Calu3 (cell line): ENCODE measurements around the gene PRR19. TPM values are rescaled to one million over a fixed set of nuclear protein-coding genes. Genes with fewer than 3 reads are reported as not detected.

Experiments
- BruUV-seq: library from RNA; stranded (reverse); fragments of 400-500 nt; replicated peaks from 2 replicates; lab custom pipeline; 2021; lab: Mats Ljungman, UMichigan
- CTCF ChIA-PET: fragments of 300-600 bp; sonication (Branson Sonifier 250); formaldehyde crosslinking; loops from one replicate; lab custom pipeline; 2022; ENCODE audit warnings: antibody characterized with exemption; lab: Charles Lee
- DNase-seq: peaks from one replicate; pipeline ENCODE4 v3.0.0; 2022
- H3K27ac Mint-ChIP-seq: one replicate; pipeline ENCODE4 v1.8.0; 2022; ENCODE audit warnings: mixed read lengths; ENCODE audit not compliant: unreplicated experiment
- H3K27me3 Mint-ChIP-seq: one replicate; pipeline ENCODE4 v1.8.0; 2022; ENCODE audit warnings: mixed read lengths; ENCODE audit not compliant: unreplicated experiment
- H3K36me3 Mint-ChIP-seq: one replicate; pipeline ENCODE4 v1.8.0; 2022; ENCODE audit warnings: mild to moderate bottlenecking, moderate library complexity, mixed read lengths; ENCODE audit not compliant: insufficient read depth, unreplicated experiment
- H3K4me1 Mint-ChIP-seq: one replicate; pipeline ENCODE4 v1.8.0; 2022; ENCODE audit warnings: mild to moderate bottlenecking, low read depth, mixed read lengths; ENCODE audit not compliant: unreplicated experiment
- H3K4me3 Mint-ChIP-seq: one replicate; pipeline ENCODE4 v1.8.0; 2022; ENCODE audit warnings: mild to moderate bottlenecking, low read depth, moderate library complexity, mixed read lengths; ENCODE audit not compliant: unreplicated experiment
- H3K9me3 Mint-ChIP-seq: one replicate; pipeline ENCODE4 v1.8.0; 2022; ENCODE audit warnings: low read depth, mixed read lengths; ENCODE audit not compliant: unreplicated experiment
- CTCF ChIP-seq: fragments of 200-600 bp; IDR thresholded peaks from one replicate; pipeline ENCODE4 v1.8.0; 2022; ENCODE audit warnings: antibody characterized with exemption; ENCODE audit not compliant: unreplicated experiment
- intact Hi-C: fragments of 100-400 bp; cut with micrococcal nuclease; formaldehyde crosslinking; loops from one replicate; pipeline ENCODE4 v1.10.0; 2022; ENCODE audit not compliant: unreplicated experiment
- total RNA-seq: library from RNA; stranded (reverse); gene quantifications from 2 replicates; pipeline ENCODE4 v1.2.3, GENCODE V29; 2022

PRR19 gene
- total RNA-seq, 1 experiment from 2014 or later, result 2.4 TPM

DNA sequence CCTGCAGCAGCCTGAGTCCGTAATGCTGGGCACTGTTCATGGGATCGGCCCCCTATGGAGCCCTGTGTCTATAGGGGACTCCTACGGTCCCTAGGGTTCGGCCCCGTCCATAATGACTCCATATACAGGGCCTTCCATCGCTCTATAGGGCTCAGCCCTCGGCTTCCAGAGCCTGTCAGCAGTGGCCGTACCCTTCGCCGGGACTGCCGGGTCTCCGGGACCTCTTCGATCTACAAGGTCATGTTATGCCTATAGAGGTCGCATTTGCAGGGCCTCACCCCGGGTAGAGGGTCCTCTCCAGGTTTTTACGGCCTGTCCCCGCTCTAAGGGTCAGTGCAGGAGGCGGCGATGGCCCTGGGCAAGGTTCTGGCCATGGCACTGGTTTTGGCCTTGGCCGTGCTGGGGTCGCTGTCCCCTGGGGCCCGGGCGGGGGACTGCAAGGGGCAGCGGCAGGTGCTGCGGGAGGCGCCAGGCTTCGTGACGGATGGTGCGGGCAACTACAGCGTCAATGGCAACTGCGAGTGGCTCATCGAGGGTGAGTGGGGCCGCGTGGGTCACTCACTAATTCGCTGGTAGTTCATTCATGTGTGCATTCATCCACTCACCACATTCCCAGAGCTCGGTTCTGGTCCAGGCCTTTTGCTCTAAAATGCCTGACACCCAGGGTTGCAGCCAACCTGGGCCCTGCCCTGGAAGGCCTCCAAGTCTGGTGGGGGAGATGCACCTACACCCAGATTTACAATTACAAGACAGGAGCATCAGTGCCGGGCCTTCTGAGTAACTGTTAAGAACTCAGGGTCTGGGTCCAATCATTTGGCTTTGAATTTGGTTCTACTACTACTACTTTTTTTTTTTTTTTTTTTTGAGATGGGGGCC is 24.2 kb downstream of the PRR19 start:
- Mint-ChIP-seq H3K36me3 (peaks cover 18% of the 10 kb centered on the region), H3K4me3 (peak overlapping the region; percentile 84), H3K27me3 (peaks cover 31% of the 10 kb centered on the region), H3K27ac (peak overlapping the region; percentile 69), H3K9me3 (no peaks in the 10 kb centered on the region), H3K4me1 (peaks cover 29% of the 10 kb centered on the region)
- intact Hi-C loops, result loop anchor here (1.0 to 10.0 kb wide), 2 partner anchors 82 to 221 kb away; no protein-coding TSS in a partner anchor
- CTCF ChIA-PET, result no interaction called here
- TSS peak; percentile 70 for BruUV-seq
- TF ChIP-seq CTCF, result peak; percentile 62
- peak; percentile 60 for DNase-seq

DNA sequence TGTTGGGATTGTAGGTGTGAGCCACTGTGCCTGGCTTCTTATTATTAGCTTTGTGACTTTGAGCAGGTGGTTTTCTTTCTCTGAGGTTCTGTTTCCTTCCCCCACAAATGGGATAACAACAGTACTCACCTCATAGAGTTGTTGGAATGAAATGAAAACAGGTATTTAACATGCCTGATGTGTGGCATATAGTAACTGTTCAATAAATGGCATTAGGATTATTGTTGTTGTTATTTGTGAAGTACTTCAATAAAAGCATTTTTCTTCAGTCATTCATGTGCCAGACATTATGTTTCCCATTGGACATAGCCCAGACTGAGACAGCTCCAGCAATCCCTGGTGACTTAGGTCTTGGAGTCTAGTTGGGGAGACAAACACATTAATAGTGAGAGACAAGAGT is 25.0 kb downstream of the PRR19 start:
- H3K9me3 Mint-ChIP-seq, result no peaks in the 10 kb centered on the region
- H3K4me3 Mint-ChIP-seq, result peak overlapping the region; percentile 84
- DNase-seq, result no peak
- H3K27ac Mint-ChIP-seq, result no peak overlapping the region
- intact Hi-C loops, result loop anchor here (10.0 kb wide), 1 partner anchor 222 kb away; no protein-coding TSS in a partner anchor
- CTCF ChIA-PET, result no interaction called here
- H3K27me3 Mint-ChIP-seq, result peaks cover 22% of the 10 kb centered on the region
- BruUV-seq, result no TSS peak
- H3K4me1 Mint-ChIP-seq, result peaks cover 29% of the 10 kb centered on the region
- no peak for TF ChIP-seq CTCF
- H3K36me3 Mint-ChIP-seq, result peaks cover 18% of the 10 kb centered on the region

GRCh38 chr19:42327381-42327780 is 25.4 kb downstream of the PRR19 start:
- CTCF ChIA-PET, result no interaction called here
- TF ChIP-seq CTCF, result no peak
- Mint-ChIP-seq H3K4me3 (no peak overlapping the region), H3K9me3 (no peaks in the 10 kb centered on the region), H3K27ac (no peak overlapping the region), H3K36me3 (peaks cover 18% of the 10 kb centered on the region), H3K27me3 (peaks cover 18% of the 10 kb centered on the region), H3K4me1 (peaks cover 29% of the 10 kb centered on the region)
- intact Hi-C loops, result loop anchor here (10.0 kb wide), 1 partner anchor 223 kb away; no protein-coding TSS in a partner anchor
- no peak for DNase-seq
- BruUV-seq, result no TSS peak

DNA sequence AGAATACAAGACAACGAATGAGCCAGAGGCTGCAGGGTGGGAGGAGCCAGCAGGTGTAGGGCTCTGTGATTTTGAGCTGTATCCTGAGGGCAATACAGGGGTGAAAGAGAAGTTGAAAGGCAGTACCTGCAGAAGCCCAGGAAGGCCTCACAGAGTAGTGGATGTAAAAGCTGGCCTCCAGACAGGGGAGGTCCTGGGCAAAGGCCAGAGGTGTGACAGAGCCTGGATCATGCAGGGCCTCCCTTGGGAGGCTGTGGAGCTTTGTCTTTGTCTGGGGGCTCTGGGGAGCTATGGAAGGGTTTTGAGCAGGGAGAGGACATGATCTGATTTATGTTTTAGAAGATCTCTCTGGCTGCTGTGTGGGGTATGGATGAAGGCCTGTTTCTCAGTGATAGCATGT is 26.2 kb downstream of the PRR19 start:
- peaks cover 18% of the 10 kb centered on the region for H3K36me3 Mint-ChIP-seq
- peaks cover 12% of the 10 kb centered on the region for H3K27me3 Mint-ChIP-seq
- intact Hi-C loops, result loop anchor here (10.0 kb wide), 1 partner anchor 223 kb away; no protein-coding TSS in a partner anchor
- no peaks in the 10 kb centered on the region for H3K9me3 Mint-ChIP-seq
- no TSS peak for BruUV-seq
- no peak for TF ChIP-seq CTCF
- CTCF ChIA-PET, result interaction anchor here (0.6 kb wide), 1 partner anchor 13 kb away, joined by 5 read pairs; no protein-coding TSS in a partner anchor
- H3K4me1 Mint-ChIP-seq, result peaks cover 29% of the 10 kb centered on the region
- no peak for DNase-seq
- H3K4me3 Mint-ChIP-seq, result no peak overlapping the region
- no peak overlapping the region for H3K27ac Mint-ChIP-seq
